ENCODE data around the gene ALK.

DNA sequence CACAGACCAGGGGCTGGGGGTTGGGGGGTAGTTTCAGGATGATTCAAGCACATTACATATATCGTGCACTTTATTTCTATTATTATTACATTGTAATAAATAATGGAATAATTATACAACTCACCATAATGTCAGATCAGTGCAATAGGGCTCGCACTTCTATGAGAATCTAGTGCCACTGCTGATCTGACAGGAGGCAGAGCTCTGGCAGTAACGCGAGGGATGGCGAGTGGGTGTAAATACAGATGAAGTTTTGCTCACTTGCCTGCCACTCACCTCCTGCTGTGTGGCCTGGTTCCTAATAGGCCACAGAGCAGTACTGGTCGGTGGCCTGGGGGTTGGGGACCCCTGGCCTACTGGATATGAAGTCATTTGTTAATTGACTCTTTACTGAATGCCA, 615.6 kb downstream of the ALK start:
- TF ChIP-seq, protein P1, sequence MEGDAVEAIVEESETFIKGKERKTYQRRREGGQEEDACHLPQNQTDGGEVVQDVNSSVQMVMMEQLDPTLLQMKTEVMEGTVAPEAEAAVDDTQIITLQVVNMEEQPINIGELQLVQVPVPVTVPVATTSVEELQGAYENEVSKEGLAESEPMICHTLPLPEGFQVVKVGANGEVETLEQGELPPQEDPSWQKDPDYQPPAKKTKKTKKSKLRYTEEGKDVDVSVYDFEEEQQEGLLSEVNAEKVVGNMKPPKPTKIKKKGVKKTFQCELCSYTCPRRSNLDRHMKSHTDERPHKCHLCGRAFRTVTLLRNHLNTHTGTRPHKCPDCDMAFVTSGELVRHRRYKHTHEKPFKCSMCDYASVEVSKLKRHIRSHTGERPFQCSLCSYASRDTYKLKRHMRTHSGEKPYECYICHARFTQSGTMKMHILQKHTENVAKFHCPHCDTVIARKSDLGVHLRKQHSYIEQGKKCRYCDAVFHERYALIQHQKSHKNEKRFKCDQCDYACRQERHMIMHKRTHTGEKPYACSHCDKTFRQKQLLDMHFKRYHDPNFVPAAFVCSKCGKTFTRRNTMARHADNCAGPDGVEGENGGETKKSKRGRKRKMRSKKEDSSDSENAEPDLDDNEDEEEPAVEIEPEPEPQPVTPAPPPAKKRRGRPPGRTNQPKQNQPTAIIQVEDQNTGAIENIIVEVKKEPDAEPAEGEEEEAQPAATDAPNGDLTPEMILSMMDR (conservative IDR thresholded peaks at IDR 0.05): no peak
- TF ChIP-seq ZFX (IDR thresholded peaks at IDR 0.05): no peak
